ENCODE results near the gene LRRC36.
"Not testable (repeated sequence)": the region's sequence is repeated elsewhere in the genome, so short reads cannot be mapped to it uniquely, and the experiment has no call there.

LRRC36 gene

DNA sequence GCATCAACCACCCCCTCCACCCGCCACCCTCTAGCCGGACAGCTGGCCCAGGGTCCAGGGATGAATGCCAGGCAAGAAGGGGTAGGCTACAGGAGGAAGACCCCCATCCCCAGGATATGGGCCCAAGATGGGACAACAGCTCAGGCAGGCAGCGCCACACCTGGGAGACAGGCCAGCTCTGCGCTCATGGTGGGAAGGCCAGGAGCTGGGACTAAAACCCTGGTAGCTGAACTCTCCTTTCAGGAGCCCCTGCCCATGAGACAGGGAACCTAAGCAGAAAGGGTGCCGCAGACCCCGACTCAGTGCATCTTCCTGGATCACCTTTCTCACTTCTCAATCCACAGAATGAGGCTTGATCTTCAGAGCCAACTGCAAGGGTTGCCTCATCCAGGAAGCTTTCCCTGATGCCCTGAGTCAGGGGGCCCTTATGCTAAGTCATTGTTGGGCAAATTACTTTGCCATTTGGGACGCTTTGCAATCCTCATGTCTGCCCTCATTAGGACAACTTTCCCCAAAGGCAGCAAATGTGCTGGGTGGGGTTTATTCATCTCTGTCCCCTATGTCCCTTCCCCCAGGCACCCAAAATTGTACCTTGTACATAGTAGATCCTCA lies 80.7 kb downstream of the LRRC36 start:
- no peak for DNase-seq

DNA sequence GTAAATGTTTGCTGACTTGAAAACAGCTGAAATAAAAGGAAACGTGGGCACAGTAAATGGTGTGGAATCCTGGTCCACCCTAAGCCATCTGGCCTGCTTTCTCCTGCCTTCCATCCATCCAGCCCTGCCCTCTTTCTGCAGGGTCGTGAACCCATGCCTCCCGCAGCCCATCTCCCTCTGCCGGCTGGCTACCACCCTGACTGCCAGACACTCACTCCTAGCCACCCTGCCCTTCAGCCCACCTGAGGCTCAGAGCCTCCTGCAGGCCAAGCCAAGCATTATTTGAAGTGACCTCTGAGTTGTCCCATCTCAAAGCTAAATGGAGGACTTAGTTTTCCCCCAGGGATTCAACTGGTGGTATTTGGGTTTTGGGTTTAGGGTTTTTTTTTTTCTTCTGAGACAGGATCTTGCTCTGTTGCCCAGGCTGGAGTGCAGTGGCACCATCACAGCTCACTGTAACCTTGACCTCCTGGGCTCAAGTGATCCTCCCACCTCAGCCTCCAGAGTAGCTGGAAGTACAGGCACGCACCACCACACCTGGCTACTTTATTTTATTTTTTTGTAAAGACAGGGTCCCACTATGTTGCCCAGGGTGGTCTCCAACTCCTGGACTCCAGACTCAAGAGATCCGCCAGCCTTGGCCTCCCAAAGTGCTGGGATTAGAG lies 81.3 kb downstream of the LRRC36 start:
- no peak for DNase-seq

GRCh38 chr16:67409631-67410030 lies 83.0 kb downstream of the LRRC36 start:
- DNase-seq, result no peak

- no peak for DNase-seq
Observed at GRCh38 chr16:67411339-67411738, 84.7 kb downstream of the LRRC36 start.

DNA sequence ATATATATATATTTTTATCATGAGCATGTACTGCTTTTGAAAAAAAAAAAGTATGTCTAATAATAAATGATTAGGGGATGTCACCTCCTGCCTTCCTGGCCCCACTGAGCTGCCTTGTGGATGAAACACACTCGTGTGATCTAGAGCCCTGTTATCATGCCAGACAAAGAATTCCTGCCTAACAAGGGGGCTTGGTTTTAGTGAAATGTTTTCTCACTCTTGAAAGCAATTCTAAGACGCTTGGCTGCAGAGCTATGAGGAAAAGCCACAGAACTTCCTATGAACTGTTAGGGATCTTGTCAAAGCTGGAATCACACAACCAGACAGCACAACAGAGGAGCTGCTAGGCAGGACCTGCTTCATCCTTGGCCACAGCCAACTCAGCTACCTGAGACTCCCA lies 85.7 kb downstream of the LRRC36 start:
- no peak for DNase-seq

GRCh38 chr16:67413978-67414911 lies 87.6 kb downstream of the LRRC36 start:
- no peak for DNase-seq

DNA sequence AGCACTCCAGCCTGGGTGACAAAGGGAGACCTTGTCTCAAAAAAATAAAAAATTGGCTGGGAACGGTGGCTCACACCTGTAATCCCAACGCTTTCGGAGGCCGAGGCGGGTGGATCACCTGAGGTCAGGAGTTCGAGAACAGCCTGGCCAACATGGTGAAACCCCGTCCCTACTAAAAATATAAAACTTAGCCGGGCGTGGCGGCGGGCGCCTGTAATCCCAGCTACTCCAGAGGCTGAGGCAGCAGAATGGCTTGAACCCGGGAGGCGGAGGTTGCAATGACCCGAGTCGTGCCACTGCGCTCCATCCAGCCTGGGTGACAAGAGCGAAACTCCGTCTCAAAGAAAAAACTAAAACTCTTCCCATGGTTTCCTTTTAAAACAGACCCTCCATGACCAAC lies 88.8 kb downstream of the LRRC36 start:
- DNase-seq, result not testable (repeated sequence)

- peak; percentile 68 for DNase-seq
Observed at GRCh38 chr16:67415872-67416793, 89.5 kb downstream of the LRRC36 start, which contains the start of gene ZDHHC1. Gene ZDHHC1 (minus strand): TSS chr16:67416477. CDS start chr16:67407775, 8,702 bp downstream.

- no peak for DNase-seq
Observed at GRCh38 chr16:67417333-67418061, 90.9 kb downstream of the LRRC36 start.

DNA sequence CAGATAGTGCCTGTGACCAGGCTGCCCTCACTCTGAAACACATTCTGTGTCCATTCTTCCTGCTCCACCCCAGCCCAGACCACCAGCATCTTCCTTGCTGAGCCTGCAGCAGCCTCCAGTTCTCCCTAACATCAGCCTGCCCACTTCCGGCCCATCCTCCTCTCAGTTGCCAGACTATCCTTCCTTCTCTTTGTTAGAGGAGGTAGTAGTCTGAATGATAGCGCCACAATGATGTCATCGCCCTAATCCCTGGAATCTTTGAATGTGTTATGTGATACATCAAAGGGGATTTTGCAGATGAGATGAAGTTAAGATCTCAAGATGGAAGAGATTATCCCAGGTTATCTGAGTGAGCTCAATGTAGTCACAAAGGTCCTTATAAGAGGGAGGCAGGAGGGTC lies 92.9 kb downstream of the LRRC36 start:
- peak; percentile 65 for DNase-seq

DNA sequence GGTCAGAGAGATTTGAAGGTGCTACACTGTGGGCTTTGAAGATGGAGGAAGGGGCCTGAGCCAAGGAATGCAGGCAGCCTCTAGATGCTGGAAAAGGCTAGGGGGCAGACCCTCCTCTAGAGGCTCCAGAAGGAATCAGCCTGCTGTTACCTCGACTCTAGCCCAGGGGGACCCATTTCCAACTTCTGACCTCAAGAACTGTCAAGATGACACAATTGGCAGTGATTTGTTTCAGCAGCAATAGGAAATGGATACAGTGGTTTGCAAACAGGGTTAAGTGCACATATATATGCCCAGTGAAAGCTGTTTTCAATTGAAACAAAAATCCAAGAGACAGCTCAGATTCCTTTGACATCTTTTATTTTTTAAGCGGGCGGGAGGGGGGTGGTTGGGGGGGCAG lies 93.3 kb downstream of the LRRC36 start:
- peak; percentile 42 for DNase-seq

GRCh38 chr16:67421030-67421429 lies 94.4 kb downstream of the LRRC36 start:
- DNase-seq, result no peak

- no peak for DNase-seq
Observed at GRCh38 chr16:67423015-67423414, 96.4 kb downstream of the LRRC36 start.

DNA sequence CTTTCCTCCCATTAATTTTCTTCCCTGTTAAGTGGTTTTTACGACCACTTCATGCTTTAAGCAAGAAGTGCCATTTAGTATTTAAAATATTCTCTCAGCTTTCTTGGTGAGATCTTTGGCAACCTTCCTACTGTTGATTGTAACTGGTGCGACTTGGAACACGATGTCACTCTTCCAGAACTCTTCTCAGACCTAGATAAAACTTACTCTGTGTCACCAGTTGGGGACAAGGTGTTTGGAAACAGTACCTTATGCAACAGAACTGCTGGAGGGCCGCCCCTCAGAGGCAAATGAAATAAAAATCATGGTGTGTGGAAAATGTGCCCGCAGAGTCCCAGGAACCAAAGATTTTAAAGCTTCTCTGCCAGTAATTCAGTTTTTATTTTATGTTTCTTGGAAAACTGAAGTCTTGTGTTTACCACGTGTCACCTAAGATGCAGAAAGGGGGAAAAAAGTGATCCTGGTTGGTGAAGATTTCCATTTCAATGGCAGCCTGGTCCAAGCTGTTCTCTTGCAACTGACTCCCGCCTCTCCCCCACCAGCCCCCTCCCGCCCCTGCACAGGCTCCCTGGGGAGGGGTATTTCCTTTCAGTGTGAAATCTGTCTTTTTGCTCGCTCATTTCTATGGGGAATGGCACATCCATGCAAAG lies 97.1 kb downstream of the LRRC36 start:
- DNase-seq, result no peak

DNA sequence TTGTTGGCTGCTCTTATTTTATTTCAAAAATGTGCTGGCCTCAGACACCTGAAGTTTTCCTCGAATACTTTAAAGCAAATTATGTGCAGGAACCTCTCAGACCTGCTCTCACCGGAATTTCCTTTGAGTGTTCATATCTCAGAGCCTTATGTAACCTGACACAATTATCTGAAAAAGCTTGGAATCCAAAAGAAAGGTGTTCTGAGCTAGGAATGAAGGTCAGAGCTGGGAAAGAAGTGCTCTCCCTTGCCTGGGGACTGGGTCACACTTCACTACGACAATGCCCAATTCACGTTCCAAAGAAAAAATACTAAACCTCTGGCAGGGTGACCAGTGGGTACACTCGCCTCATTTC lies 97.6 kb downstream of the LRRC36 start:
- no peak for DNase-seq

DNA sequence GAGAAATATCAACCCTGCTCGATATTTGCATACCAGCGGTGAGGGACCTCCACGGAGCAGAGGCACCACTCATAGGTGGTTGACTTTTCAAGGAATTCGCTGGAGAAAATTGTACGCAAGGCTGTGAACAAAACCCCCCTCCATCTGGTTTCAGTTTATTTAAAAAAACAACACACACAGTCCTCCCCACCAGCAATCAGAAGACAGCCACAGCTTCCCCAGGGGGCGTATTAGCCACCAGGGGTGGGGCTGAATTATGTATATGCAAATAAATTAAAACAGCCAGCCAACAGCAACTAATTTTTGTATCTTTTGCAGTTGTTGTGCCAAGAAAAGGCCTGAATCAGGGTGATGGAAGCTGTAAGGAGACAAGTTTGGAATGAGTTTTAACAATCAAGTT lies 98.4 kb downstream of the LRRC36 start:
- peak; percentile 87 for DNase-seq

- DNase-seq, result no peak
Observed at GRCh38 chr16:67425580-67425979, 99.0 kb downstream of the LRRC36 start.

DNA sequence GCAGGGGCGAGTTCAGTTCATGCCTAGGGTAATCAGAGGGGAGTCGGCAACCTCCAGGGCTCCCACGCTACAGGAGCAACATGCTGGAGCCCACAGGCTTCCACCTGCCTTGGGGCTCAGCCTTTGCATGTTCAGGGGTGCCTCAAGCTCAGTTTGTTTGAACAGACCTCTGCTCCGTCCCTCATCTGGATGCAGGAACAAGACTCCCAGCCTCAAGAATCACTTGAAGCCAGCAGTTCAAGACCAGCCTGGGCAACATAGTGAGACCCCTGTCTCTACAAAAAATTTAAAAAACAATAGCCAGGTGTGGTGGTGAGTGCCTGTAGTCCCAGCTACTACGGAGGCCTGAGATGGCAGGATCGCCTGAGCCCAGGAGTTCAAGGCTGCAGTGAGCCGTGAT lies 99.4 kb downstream of the LRRC36 start:
- no peak for DNase-seq

- DNase-seq, result no peak
Observed at GRCh38 chr16:67426950-67427349, 100.3 kb downstream of the LRRC36 start.

GRCh38 chr16:67428146-67428731 lies 101.6 kb downstream of the LRRC36 start:
- peak; percentile 43 for DNase-seq

All from fibroblast of skin of right quadriceps (primary cell).